Measurements from ENCODE around the gene CTDP1. TPM values are rescaled to one million over a fixed set of nuclear protein-coding genes. Genes with fewer than 3 reads are reported as not detected.

The CTDP1 gene
- total RNA-seq, 1 donor from 2014 or later, result 23.1 TPM

- no peaks in the 10 kb centered on the region for H3K27me3 Mint-ChIP-seq (ENCODE audit: unreplicated experiment)
- no peak for TF ChIP-seq CTCF (IDR thresholded peaks at IDR 0.05)
- no peak overlapping the region for H3K4me3 Mint-ChIP-seq (ENCODE audit: unreplicated experiment)
- no peak for DNase-seq (ENCODE audit: extremely low spot score, unreplicated experiment)
- H3K36me3 Mint-ChIP-seq (ENCODE audit: unreplicated experiment), result peaks cover 22% of the 10 kb centered on the region
- H3K27ac Mint-ChIP-seq (ENCODE audit: unreplicated experiment), result no peak overlapping the region
- no peaks in the 10 kb centered on the region for H3K4me1 Mint-ChIP-seq (ENCODE audit: unreplicated experiment)
- peaks cover 31% of the 10 kb centered on the region for H3K9me3 Mint-ChIP-seq (ENCODE audit: unreplicated experiment)
Observed at GRCh38 chr18:79756826-79757225, 77.2 kb downstream of the CTDP1 start.

GRCh38 chr18:79760348-79760747 lies 80.7 kb downstream of the CTDP1 start:
- no peak for TF ChIP-seq CTCF (IDR thresholded peaks at IDR 0.05)
- H3K4me1 Mint-ChIP-seq (ENCODE audit: unreplicated experiment), result no peaks in the 10 kb centered on the region
- no peak overlapping the region for H3K4me3 Mint-ChIP-seq (ENCODE audit: unreplicated experiment)
- no peaks in the 10 kb centered on the region for H3K27me3 Mint-ChIP-seq (ENCODE audit: unreplicated experiment)
- H3K36me3 Mint-ChIP-seq (ENCODE audit: unreplicated experiment), result peaks cover 8% of the 10 kb centered on the region
- peaks cover 41% of the 10 kb centered on the region for H3K9me3 Mint-ChIP-seq (ENCODE audit: unreplicated experiment)
- DNase-seq (ENCODE audit: extremely low spot score, unreplicated experiment), result no peak
- no peak overlapping the region for H3K27ac Mint-ChIP-seq (ENCODE audit: unreplicated experiment)

GRCh38 chr18:79760881-79761280 lies 81.3 kb downstream of the CTDP1 start:
- DNase-seq (ENCODE audit: extremely low spot score, unreplicated experiment), result no peak
- Mint-ChIP-seq H3K4me3 (ENCODE audit: unreplicated experiment) (no peak overlapping the region), H3K27me3 (ENCODE audit: unreplicated experiment) (peaks cover 2% of the 10 kb centered on the region), H3K4me1 (ENCODE audit: unreplicated experiment) (no peaks in the 10 kb centered on the region), H3K9me3 (ENCODE audit: unreplicated experiment) (peaks cover 45% of the 10 kb centered on the region), H3K27ac (ENCODE audit: unreplicated experiment) (no peak overlapping the region), H3K36me3 (ENCODE audit: unreplicated experiment) (peaks cover 8% of the 10 kb centered on the region)
- no peak for TF ChIP-seq CTCF (IDR thresholded peaks at IDR 0.05)

GRCh38 chr18:79763407-79763806 lies 83.8 kb downstream of the CTDP1 start:
- H3K4me1 Mint-ChIP-seq (ENCODE audit: unreplicated experiment), result no peaks in the 10 kb centered on the region
- no peak for TF ChIP-seq CTCF (IDR thresholded peaks at IDR 0.05)
- H3K4me3 Mint-ChIP-seq (ENCODE audit: unreplicated experiment), result no peak overlapping the region
- DNase-seq (ENCODE audit: extremely low spot score, unreplicated experiment), result no peak
- H3K36me3 Mint-ChIP-seq (ENCODE audit: unreplicated experiment), result no peaks in the 10 kb centered on the region
- H3K9me3 Mint-ChIP-seq (ENCODE audit: unreplicated experiment), result peaks cover 55% of the 10 kb centered on the region
- H3K27me3 Mint-ChIP-seq (ENCODE audit: unreplicated experiment), result peaks cover 2% of the 10 kb centered on the region
- H3K27ac Mint-ChIP-seq (ENCODE audit: unreplicated experiment), result no peak overlapping the region

- no peak for DNase-seq (ENCODE audit: extremely low spot score, unreplicated experiment)
- H3K4me1 Mint-ChIP-seq (ENCODE audit: unreplicated experiment), result no peaks in the 10 kb centered on the region
- TF ChIP-seq CTCF (IDR thresholded peaks at IDR 0.05), result no peak
- H3K27ac Mint-ChIP-seq (ENCODE audit: unreplicated experiment), result no peak overlapping the region
- H3K4me3 Mint-ChIP-seq (ENCODE audit: unreplicated experiment), result no peak overlapping the region
- peaks cover 52% of the 10 kb centered on the region for H3K9me3 Mint-ChIP-seq (ENCODE audit: unreplicated experiment)
- H3K27me3 Mint-ChIP-seq (ENCODE audit: unreplicated experiment), result peaks cover 2% of the 10 kb centered on the region
- H3K36me3 Mint-ChIP-seq (ENCODE audit: unreplicated experiment), result no peaks in the 10 kb centered on the region
Observed at GRCh38 chr18:79764131-79764530, 84.5 kb downstream of the CTDP1 start.

Measured in osteocyte (in vitro differentiated cells).